ENCODE data around the gene TIGAR.

DNA sequence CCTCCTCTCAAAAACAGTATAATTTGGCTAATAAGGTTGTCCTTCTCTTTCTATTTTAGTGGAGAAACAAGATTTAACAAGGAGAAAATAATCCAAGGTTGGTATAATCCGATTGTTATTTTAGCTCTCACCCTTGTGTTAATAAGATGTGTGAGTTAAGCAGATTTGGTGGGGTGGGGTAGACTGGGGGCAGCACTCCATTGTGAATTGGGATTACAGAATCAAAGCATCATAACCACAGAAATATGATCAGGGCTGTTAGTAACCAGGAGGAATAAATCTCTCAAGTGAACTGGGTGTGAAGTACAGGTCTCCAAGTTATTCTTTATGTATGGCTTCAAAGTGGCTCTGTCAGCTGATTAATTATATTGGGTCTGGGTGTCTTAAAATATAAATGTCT, 10.2 kb downstream of the TIGAR start:
- TF ChIP-seq EZH2 (IDR thresholded peaks at IDR 0.05; ENCODE audit: low read depth, low read length, severe bottlenecking) (no peak), HDAC6 (IDR thresholded peaks at IDR 0.05; ENCODE audit: low read depth, low read length) (no peak), BCL11A (IDR thresholded peaks at IDR 0.05; ENCODE audit: low read depth in 2 of 2, low read length in 2 of 2) (no peak), POLR2A (IDR thresholded peaks at IDR 0.05; ENCODE audit: control extremely low read depth in 1 of 2, low read depth in 2 of 2, low read length in 2 of 2) (no peak), SP1 (IDR thresholded peaks at IDR 0.05; ENCODE audit: low read depth, low read length) (no peak), ZNF274 (IDR thresholded peaks at IDR 0.05; ENCODE audit: borderline replicate concordance, extremely low read depth, low read length) (no peak), EP300 (IDR thresholded peaks at IDR 0.05; ENCODE audit: borderline replicate concordance in 1 of 2, low read depth in 2 of 2, low read length in 2 of 2) (no peak), ASH2L (IDR thresholded peaks at IDR 0.05; ENCODE audit: low read length) (no peak)
- TF ChIP-seq, protein P1, sequence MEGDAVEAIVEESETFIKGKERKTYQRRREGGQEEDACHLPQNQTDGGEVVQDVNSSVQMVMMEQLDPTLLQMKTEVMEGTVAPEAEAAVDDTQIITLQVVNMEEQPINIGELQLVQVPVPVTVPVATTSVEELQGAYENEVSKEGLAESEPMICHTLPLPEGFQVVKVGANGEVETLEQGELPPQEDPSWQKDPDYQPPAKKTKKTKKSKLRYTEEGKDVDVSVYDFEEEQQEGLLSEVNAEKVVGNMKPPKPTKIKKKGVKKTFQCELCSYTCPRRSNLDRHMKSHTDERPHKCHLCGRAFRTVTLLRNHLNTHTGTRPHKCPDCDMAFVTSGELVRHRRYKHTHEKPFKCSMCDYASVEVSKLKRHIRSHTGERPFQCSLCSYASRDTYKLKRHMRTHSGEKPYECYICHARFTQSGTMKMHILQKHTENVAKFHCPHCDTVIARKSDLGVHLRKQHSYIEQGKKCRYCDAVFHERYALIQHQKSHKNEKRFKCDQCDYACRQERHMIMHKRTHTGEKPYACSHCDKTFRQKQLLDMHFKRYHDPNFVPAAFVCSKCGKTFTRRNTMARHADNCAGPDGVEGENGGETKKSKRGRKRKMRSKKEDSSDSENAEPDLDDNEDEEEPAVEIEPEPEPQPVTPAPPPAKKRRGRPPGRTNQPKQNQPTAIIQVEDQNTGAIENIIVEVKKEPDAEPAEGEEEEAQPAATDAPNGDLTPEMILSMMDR (IDR thresholded peaks at IDR 0.05; ENCODE audit: control extremely low read depth in 1 of 3, insufficient read depth in 1 of 3, low read depth in 1 of 3, low read length in 3 of 3), result no peak
